AG09319 (cell line): Measurements from ENCODE around the gene FBXO4.

Experiments
- DNase-seq: peaks from one replicate; pipeline ENCODE4 v3.0.0-alpha.2; 2010; ENCODE audit warnings: low read depth; ENCODE audit errors: extremely low read depth
- CTCF ChIP-seq: IDR thresholded peaks from 2 replicates; pipeline ENCODE4 v1.5.1; 2011; ENCODE audit warnings: low read depth, mild to moderate bottlenecking, inconsistent platforms, low read length, moderate library complexity

FBXO4 gene

GRCh38 chr5:41883936-41884335 is 41.1 kb upstream of the FBXO4 start:
- no peak for TF ChIP-seq CTCF
- no peak for DNase-seq

GRCh38 chr5:41885286-41885685 is 39.8 kb upstream of the FBXO4 start:
- TF ChIP-seq CTCF = no peak
- DNase-seq = no peak

GRCh38 chr5:41891066-41891707 is 33.9 kb upstream of the FBXO4 start:
- TF ChIP-seq CTCF = no peak
- no peak for DNase-seq

GRCh38 chr5:41892031-41892430 is 33.0 kb upstream of the FBXO4 start:
- no peak for DNase-seq
- TF ChIP-seq CTCF = no peak

GRCh38 chr5:41893074-41893851 is 31.8 kb upstream of the FBXO4 start:
- TF ChIP-seq CTCF = no peak
- no peak for DNase-seq

- TF ChIP-seq CTCF = no peak
- no peak for DNase-seq
These were observed 28.9 kb upstream of the FBXO4 start for GRCh38 chr5:41896230-41896629.

- TF ChIP-seq CTCF = no peak
- no peak for DNase-seq
These were observed 21.6 kb upstream of the FBXO4 start for GRCh38 chr5:41903382-41903891.
